ENCODE results near the gene FCHSD2. TPM values are rescaled to one million over a fixed set of nuclear protein-coding genes. Genes with fewer than 3 reads are reported as not detected.
A peak's percentile ranks its signal among the peaks of the same experiment; 100 is the strongest.

The FCHSD2 gene
- total RNA-seq, 1 donor from 2014 or later = 59.0 TPM

DNA sequence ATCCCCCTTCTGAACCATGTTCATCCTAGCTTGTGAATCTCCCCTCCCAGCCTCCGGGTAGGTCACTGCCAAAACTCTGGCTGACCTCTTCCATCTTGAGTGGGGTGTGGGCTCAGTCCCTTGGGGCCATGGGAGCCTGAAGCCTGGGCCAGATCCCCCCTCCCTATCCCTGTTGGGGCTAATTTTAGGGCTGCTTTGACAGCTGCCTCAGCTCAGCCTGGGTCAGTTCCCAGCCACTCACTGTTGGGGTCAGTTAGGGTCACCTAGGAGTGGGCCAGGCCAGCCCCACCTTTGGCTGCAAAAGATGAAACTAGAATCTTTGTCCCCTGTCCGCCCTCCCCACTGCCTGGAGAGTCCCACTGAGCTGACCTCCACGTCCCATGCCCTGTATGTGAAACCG is 46.2 kb upstream of the FCHSD2 start:
- no peak overlapping the region for H3K27ac ChIP-seq
- H3K4me1 ChIP-seq = peaks cover 21% of the 10 kb centered on the region
- no peak overlapping the region for H3K4me3 ChIP-seq
- ATAC-seq (no peak), DNase-seq (no peak)
- intact Hi-C loops (cut with DNase I) = no loop called here
- H3K27me3 ChIP-seq (ENCODE audit: low read depth) = no peaks in the 10 kb centered on the region
- H3K36me3 ChIP-seq = no peaks in the 10 kb centered on the region
- TF ChIP-seq, protein P1, sequence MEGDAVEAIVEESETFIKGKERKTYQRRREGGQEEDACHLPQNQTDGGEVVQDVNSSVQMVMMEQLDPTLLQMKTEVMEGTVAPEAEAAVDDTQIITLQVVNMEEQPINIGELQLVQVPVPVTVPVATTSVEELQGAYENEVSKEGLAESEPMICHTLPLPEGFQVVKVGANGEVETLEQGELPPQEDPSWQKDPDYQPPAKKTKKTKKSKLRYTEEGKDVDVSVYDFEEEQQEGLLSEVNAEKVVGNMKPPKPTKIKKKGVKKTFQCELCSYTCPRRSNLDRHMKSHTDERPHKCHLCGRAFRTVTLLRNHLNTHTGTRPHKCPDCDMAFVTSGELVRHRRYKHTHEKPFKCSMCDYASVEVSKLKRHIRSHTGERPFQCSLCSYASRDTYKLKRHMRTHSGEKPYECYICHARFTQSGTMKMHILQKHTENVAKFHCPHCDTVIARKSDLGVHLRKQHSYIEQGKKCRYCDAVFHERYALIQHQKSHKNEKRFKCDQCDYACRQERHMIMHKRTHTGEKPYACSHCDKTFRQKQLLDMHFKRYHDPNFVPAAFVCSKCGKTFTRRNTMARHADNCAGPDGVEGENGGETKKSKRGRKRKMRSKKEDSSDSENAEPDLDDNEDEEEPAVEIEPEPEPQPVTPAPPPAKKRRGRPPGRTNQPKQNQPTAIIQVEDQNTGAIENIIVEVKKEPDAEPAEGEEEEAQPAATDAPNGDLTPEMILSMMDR (IDR thresholded peaks at IDR 0.05) = no peak
- H3K9me3 ChIP-seq = no peaks in the 10 kb centered on the region

DNA sequence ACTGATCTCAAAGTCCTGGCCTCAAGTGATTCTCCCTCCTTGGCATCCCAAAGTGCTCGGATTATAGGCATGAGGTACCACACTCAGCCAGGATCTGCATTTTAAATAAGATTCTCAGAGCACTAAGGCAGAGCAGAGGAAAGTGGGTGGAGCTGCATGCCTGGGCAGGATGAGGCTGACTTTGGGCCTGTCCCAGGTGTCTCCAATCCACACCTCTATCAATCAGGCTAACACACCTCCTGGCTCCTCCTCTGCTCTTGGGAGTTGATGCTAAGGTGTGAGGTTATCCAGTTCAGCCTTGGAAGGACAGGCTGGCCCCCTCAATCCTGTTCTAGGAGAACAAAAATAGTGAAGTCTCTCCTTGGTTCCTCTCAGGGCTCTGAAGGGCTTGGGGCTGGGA is 45.7 kb upstream of the FCHSD2 start:
- TF ChIP-seq, protein P1 (IDR thresholded peaks at IDR 0.05) = no peak
- intact Hi-C loops (cut with DNase I) = no loop called here
- Histone ChIP-seq H3K27me3 (ENCODE audit: low read depth) (no peaks in the 10 kb centered on the region), H3K4me3 (no peak overlapping the region), H3K36me3 (no peaks in the 10 kb centered on the region), H3K27ac (no peak overlapping the region), H3K4me1 (peaks cover 21% of the 10 kb centered on the region), H3K9me3 (no peaks in the 10 kb centered on the region)
- ATAC-seq (no peak), DNase-seq (no peak)

DNA sequence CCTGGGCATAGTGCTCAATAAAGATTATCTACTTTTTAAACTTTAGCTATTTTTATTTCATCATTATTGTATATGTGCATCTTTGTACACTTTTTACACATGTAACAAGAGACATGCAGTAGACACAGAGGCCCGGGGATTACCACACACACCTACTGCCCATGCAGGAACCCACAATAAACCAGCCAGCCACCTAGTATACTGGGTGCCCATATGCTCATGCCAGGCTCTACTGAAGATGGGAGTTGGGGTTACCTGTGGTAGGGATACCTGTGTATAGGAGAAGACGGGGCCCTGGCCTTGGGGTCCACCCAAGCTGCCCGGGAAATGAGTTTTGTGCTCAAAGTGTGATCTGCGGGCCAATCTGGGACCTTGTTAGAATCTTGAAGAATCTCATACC is 44.8 kb upstream of the FCHSD2 start:
- peaks cover 21% of the 10 kb centered on the region for H3K4me1 ChIP-seq
- DNase-seq = no peak
- ATAC-seq = no peak
- no peak overlapping the region for H3K4me3 ChIP-seq
- no peaks in the 10 kb centered on the region for H3K36me3 ChIP-seq
- no peaks in the 10 kb centered on the region for H3K9me3 ChIP-seq
- no peak overlapping the region for H3K27ac ChIP-seq
- no peaks in the 10 kb centered on the region for H3K27me3 ChIP-seq (ENCODE audit: low read depth)
- intact Hi-C loops (cut with DNase I) = no loop called here
- TF ChIP-seq, protein P1 (IDR thresholded peaks at IDR 0.05) = no peak

DNA sequence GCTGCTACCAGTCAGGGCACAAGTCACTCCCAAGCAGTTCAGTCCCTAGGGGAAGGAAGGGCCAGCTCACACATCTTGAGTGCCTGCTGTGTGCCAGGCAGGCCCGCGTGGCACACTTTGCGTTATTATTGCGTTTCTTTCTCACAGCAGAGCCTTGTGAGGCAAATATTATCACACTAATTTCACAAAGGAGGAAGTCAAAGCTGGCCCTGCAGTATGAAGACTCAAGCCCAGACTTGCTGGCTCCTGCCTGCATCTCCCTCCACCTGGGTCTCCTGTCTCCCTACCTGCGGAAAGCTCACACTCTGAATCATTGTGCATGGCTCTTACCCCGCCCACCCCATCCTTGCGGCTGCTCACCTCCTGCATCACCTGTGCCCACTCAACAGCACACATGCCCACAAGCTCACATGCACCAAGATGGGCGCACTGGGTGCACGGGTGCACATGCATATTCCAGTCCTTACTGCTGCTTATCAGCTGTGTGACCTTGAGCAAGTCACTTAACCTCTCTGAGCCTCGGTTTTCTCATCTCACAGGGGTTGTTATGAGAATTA is 44.3 kb upstream of the FCHSD2 start:
- Histone ChIP-seq H3K4me1 (peaks cover 21% of the 10 kb centered on the region), H3K9me3 (no peaks in the 10 kb centered on the region), H3K27ac (no peak overlapping the region), H3K4me3 (no peak overlapping the region), H3K27me3 (ENCODE audit: low read depth) (no peaks in the 10 kb centered on the region), H3K36me3 (no peaks in the 10 kb centered on the region)
- TF ChIP-seq, protein P1 (IDR thresholded peaks at IDR 0.05) = no peak
- ATAC-seq = peak in 1 of 2 donors; percentile 40
- DNase-seq = no peak
- intact Hi-C loops (cut with DNase I) = no loop called here

DNA sequence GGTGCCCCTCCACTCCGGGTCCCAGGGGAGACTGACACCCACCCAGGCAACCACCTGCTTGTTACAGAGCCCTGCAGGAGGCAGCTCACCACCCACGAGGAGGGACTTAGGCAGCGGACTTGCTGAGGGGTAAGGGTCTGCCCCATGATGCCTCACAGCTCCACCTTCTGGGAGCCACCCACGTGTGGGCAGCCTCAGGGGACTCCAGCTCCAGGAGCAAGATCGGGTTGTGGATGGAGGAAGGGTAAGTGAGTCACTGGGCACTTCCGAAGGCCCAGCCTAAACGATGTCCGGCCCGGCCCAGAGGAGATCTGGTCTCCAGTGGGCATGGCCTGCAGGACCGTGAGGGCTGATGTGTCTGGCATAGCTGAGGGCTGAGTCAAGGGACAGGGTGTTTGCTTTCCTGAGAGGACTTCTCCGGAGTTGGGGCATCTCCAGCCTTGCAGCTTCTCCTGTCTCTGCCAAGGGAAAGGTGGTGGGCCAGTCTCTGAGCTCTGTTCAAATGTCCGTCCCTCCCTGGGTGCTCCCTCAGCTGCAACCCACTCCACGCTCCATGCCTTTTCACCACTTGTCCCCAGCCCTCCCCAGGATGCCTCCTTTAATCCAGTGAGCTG is 43.7 kb upstream of the FCHSD2 start:
- Histone ChIP-seq H3K27ac (no peak overlapping the region), H3K4me3 (no peak overlapping the region), H3K9me3 (no peaks in the 10 kb centered on the region), H3K36me3 (no peaks in the 10 kb centered on the region), H3K4me1 (peaks cover 21% of the 10 kb centered on the region), H3K27me3 (ENCODE audit: low read depth) (no peaks in the 10 kb centered on the region)
- intact Hi-C loops (cut with DNase I) = no loop called here
- TF ChIP-seq, protein P1 (IDR thresholded peaks at IDR 0.05) = no peak
- DNase-seq (no peak), ATAC-seq (peak; percentile 17 to 53)
